Measurements from ENCODE around the gene DHCR24. TPM values are rescaled to one million over a fixed set of nuclear protein-coding genes. Genes with fewer than 3 reads are reported as not detected.
A peak's percentile ranks its signal among the peaks of the same experiment; 100 is the strongest.

DHCR24 gene
- total and polyA plus RNA-seq, 2 of the 13 experiments (the other 11 are each of a cell fraction or from before 2014, with no cell fraction given) = 374 to 448 TPM

GRCh38 chr1:54888080-54888733 is 1.2 kb upstream of the DHCR24 start (continued):
- TF ChIP-seq DZIP1 (CRISPR knock-in tag; IDR thresholded peaks at IDR 0.05) = no peak
- no peak for TF ChIP-seq ZNF512B (CRISPR knock-in tag; IDR thresholded peaks at IDR 0.05; ENCODE audit: borderline replicate concordance)
- peak; percentile 83; the same call in 1 of the 2 replicates for TF ChIP-seq ZNF256 (CRISPR knock-in tag; conservative IDR thresholded peaks at IDR 0.05)
- TF ChIP-seq, protein P1, sequence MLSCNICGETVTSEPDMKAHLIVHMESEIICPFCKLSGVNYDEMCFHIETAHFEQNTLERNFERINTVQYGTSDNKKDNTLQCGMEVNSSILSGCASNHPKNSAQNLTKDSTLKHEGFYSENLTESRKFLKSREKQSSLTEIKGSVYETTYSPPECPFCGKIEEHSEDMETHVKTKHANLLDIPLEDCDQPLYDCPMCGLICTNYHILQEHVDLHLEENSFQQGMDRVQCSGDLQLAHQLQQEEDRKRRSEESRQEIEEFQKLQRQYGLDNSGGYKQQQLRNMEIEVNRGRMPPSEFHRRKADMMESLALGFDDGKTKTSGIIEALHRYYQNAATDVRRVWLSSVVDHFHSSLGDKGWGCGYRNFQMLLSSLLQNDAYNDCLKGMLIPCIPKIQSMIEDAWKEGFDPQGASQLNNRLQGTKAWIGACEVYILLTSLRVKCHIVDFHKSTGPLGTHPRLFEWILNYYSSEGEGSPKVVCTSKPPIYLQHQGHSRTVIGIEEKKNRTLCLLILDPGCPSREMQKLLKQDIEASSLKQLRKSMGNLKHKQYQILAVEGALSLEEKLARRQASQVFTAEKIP (CRISPR knock-in tag; IDR thresholded peaks at IDR 0.05; ENCODE audit: borderline replicate concordance) = no peak
- TF ChIP-seq KAT2B (IDR thresholded peaks at IDR 0.05; ENCODE audit: borderline replicate concordance, low read depth, low read length) = no peak
- TF ChIP-seq, protein P2, sequence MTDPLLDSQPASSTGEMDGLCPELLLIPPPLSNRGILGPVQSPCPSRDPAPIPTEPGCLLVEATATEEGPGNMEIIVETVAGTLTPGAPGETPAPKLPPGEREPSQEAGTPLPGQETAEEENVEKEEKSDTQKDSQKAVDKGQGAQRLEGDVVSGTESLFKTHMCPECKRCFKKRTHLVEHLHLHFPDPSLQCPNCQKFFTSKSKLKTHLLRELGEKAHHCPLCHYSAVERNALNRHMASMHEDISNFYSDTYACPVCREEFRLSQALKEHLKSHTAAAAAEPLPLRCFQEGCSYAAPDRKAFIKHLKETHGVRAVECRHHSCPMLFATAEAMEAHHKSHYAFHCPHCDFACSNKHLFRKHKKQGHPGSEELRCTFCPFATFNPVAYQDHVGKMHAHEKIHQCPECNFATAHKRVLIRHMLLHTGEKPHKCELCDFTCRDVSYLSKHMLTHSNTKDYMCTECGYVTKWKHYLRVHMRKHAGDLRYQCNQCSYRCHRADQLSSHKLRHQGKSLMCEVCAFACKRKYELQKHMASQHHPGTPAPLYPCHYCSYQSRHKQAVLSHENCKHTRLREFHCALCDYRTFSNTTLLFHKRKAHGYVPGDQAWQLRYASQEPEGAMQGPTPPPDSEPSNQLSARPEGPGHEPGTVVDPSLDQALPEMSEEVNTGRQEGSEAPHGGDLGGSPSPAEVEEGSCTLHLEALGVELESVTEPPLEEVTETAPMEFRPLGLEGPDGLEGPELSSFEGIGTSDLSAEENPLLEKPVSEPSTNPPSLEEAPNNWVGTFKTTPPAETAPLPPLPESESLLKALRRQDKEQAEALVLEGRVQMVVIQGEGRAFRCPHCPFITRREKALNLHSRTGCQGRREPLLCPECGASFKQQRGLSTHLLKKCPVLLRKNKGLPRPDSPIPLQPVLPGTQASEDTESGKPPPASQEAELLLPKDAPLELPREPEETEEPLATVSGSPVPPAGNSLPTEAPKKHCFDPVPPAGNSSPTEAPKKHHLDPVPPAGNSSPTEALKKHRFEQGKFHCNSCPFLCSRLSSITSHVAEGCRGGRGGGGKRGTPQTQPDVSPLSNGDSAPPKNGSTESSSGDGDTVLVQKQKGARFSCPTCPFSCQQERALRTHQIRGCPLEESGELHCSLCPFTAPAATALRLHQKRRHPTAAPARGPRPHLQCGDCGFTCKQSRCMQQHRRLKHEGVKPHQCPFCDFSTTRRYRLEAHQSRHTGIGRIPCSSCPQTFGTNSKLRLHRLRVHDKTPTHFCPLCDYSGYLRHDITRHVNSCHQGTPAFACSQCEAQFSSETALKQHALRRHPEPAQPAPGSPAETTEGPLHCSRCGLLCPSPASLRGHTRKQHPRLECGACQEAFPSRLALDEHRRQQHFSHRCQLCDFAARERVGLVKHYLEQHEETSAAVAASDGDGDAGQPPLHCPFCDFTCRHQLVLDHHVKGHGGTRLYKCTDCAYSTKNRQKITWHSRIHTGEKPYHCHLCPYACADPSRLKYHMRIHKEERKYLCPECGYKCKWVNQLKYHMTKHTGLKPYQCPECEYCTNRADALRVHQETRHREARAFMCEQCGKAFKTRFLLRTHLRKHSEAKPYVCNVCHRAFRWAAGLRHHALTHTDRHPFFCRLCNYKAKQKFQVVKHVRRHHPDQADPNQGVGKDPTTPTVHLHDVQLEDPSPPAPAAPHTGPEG (CRISPR knock-in tag; IDR thresholded peaks at IDR 0.05) = 0 out of 2 replicates have a peak, but pooled peaks have one; percentile 29
- no peak for TF ChIP-seq KDM5B (CRISPR knock-in tag; IDR thresholded peaks at IDR 0.05; ENCODE audit: borderline replicate concordance)
- no peak for TF ChIP-seq ZNF138 (CRISPR knock-in tag; IDR thresholded peaks at IDR 0.05; ENCODE audit: low read depth)
- TF ChIP-seq, protein P3, sequence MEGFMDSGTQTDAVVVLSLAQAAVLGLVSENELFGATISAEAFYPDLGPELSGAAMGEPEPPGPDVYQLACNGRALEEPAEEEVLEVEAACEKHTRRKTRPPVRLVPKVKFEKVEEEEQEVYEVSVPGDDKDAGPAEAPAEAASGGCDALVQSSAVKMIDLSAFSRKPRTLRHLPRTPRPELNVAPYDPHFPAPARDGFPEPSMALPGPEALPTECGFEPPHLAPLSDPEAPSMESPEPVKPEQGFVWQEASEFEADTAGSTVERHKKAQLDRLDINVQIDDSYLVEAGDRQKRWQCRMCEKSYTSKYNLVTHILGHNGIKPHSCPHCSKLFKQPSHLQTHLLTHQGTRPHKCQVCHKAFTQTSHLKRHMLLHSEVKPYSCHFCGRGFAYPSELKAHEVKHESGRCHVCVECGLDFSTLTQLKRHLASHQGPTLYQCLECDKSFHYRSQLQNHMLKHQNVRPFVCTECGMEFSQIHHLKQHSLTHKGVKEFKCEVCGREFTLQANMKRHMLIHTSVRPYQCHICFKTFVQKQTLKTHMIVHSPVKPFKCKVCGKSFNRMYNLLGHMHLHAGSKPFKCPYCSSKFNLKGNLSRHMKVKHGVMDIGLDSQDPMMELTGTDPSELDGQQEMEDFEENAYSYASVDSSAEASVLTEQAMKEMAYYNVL (CRISPR knock-in tag; IDR thresholded peaks at IDR 0.05; ENCODE audit: borderline replicate concordance) = peak; percentile 93

All from HepG2 (cell line).